Ishikawa (cell line): ENCODE data around the gene UNC5C.

Experiments used
- CEBPB ChIP-seq: IDR thresholded peaks from 2 replicates; pipeline ENCODE4 v1.6.1; 2012
- CREB1 ChIP-seq: IDR thresholded peaks from 2 replicates; pipeline ENCODE4 v1.6.1; 2012; ENCODE audit warnings: low read depth
- EGR1 ChIP-seq: IDR thresholded peaks from 2 replicates; pipeline ENCODE4 v1.6.1; 2012
- EP300 ChIP-seq: IDR thresholded peaks from 2 replicates; pipeline ENCODE4 v1.6.1; 2012; ENCODE audit warnings: borderline replicate concordance
- FOXM1 ChIP-seq: IDR thresholded peaks from 2 replicates; pipeline ENCODE4 v1.6.1; 2012; ENCODE audit warnings: low read depth, borderline replicate concordance
- NFIC ChIP-seq: IDR thresholded peaks from 2 replicates; pipeline ENCODE4 v1.6.1; 2012
- RAD21 ChIP-seq: IDR thresholded peaks from 2 replicates; pipeline ENCODE4 v1.6.1; 2012; ENCODE audit warnings: low read depth
- REST ChIP-seq: IDR thresholded peaks from 2 replicates; pipeline ENCODE4 v1.6.1; 2012; ENCODE audit warnings: low read depth, mild to moderate bottlenecking
- TAF1 ChIP-seq: IDR thresholded peaks from 2 replicates; pipeline ENCODE4 v1.6.1; 2012; ENCODE audit warnings: low read depth, mild to moderate bottlenecking
- TCF12 ChIP-seq: IDR thresholded peaks from 2 replicates; pipeline ENCODE4 v1.6.1; 2012; ENCODE audit warnings: low read depth
- TEAD4 ChIP-seq: IDR thresholded peaks from 2 replicates; pipeline ENCODE4 v1.6.1; 2012
- YY1 ChIP-seq: IDR thresholded peaks from 2 replicates; pipeline ENCODE4 v1.6.1; 2012; ENCODE audit warnings: low read depth
- ZBTB7A ChIP-seq: IDR thresholded peaks from 2 replicates; pipeline ENCODE4 v1.6.1; 2012; ENCODE audit warnings: low read depth
- TF ChIP-seq, protein P1 (sequence below): IDR thresholded peaks from 2 replicates; pipeline ENCODE4 v1.6.1; 2012
- TF ChIP-seq, protein P2 (sequence below): IDR thresholded peaks from 2 replicates; pipeline ENCODE4 v1.6.1; 2012

UNC5C gene

GRCh38 chr4:95522682-95523530 is 25.9 kb downstream of the UNC5C start:
- TF ChIP-seq RAD21 (no peak), TAF1 (no peak), NFIC (no peak), CREB1 (no peak)

- TF ChIP-seq, protein P1, sequence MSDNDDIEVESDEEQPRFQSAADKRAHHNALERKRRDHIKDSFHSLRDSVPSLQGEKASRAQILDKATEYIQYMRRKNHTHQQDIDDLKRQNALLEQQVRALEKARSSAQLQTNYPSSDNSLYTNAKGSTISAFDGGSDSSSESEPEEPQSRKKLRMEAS = no peak
- TF ChIP-seq TCF12 = no peak
- TF ChIP-seq REST = no peak
- no peak for TF ChIP-seq EGR1
- TF ChIP-seq NFIC = no peak
- no peak for TF ChIP-seq CREB1
- TF ChIP-seq EP300 = no peak
- no peak for TF ChIP-seq FOXM1
- no peak for TF ChIP-seq TAF1
- TF ChIP-seq ZBTB7A = no peak
- no peak for TF ChIP-seq YY1
- no peak for TF ChIP-seq TEAD4
- no peak for TF ChIP-seq RAD21
- TF ChIP-seq, protein P2, sequence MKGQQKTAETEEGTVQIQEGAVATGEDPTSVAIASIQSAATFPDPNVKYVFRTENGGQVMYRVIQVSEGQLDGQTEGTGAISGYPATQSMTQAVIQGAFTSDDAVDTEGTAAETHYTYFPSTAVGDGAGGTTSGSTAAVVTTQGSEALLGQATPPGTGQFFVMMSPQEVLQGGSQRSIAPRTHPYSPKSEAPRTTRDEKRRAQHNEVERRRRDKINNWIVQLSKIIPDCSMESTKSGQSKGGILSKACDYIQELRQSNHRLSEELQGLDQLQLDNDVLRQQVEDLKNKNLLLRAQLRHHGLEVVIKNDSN = no peak
- TF ChIP-seq CEBPB = no peak
Observed at GRCh38 chr4:95517576-95518345, 31.0 kb downstream of the UNC5C start.

DNA sequence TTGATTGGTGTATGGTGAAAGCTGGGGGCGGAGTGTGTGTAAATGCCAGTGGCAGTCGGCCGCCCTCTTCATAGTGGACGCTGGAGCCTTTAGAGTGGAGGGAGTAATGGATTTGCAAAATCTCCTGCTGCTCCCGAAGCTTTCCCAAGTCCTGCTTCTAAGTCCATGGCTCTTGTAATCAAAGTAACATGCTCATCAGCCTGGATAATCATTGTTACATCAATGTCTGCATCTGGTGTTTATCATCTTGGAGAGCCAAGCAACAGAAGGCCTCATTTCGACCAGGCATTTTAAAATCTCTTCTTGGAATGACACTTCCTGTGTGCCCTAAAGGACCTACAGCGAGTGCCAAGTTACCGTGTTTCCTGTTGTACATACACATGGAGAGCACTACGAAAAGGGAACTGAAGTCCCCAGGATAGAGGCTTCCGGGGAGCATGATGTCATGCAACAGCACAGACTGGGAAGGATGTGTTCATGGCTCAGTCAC is 32.2 kb downstream of the UNC5C start:
- TF ChIP-seq TAF1 (no peak), FOXM1 (no peak), CREB1 (no peak), EGR1 (no peak), TEAD4 (no peak), CEBPB (no peak), EP300 (no peak), YY1 (no peak), TCF12 (no peak)
- TF ChIP-seq, protein P2 = no peak
- TF ChIP-seq, protein P1 = no peak

DNA sequence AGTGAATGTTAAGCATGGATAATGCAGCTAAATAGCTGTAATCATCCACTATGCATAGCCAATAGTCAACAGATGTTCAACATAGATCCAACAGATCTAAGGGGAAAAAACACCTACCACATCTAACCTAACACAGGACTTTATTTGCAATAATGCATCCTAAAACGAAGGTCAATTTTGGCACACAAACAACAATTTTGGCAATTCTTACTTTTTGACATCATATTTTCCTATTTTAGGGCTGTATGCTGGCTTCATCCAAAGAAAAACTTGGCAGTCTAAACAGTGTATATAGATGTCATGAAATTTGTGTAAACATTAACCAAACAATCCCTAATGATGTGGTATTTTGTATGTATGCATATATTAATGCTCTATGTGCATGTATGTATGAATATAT is 33.2 kb downstream of the UNC5C start:
- TF ChIP-seq, protein P1 = no peak
- TF ChIP-seq, protein P2 = no peak
- TF ChIP-seq NFIC (no peak), FOXM1 (no peak), RAD21 (no peak)

- no peak for TF ChIP-seq REST
- no peak for TF ChIP-seq CREB1
- TF ChIP-seq TCF12 = no peak
Observed at GRCh38 chr4:95513022-95513421, 35.8 kb downstream of the UNC5C start.

- no peak for TF ChIP-seq REST
- TF ChIP-seq, protein P2 = no peak
- no peak for TF ChIP-seq CREB1
- TF ChIP-seq ZBTB7A = no peak
- TF ChIP-seq TCF12 = no peak
- no peak for TF ChIP-seq RAD21
- no peak for TF ChIP-seq EGR1
- no peak for TF ChIP-seq TAF1
- TF ChIP-seq, protein P1 = no peak
- no peak for TF ChIP-seq FOXM1
- no peak for TF ChIP-seq CEBPB
- TF ChIP-seq NFIC = no peak
- TF ChIP-seq YY1 = no peak
- TF ChIP-seq TEAD4 = no peak
- no peak for TF ChIP-seq EP300
Observed at GRCh38 chr4:95511477-95511876, 37.3 kb downstream of the UNC5C start.
